GM12878 (cell line): Measurements from ENCODE around the gene KCNQ1. TPM values are rescaled to one million over a fixed set of nuclear protein-coding genes. Genes with fewer than 3 reads are reported as not detected.

Experiments
- ATAC-seq: fragments of 200-7000 bp; cut with Tn5 transposase; 3 replicates; pipeline ENCODE4 v1.9.1; 2020; ENCODE audit warnings: mild to moderate bottlenecking, moderate library complexity
- BruUV-seq: library from RNA; stranded (reverse); fragments of 400-500 nt; replicated peaks from 2 replicates; lab custom pipeline; 2021; lab: Mats Ljungman, UMichigan
- CTCF ChIA-PET: fragments of 300-600 bp; sonication (Branson Sonifier 250); formaldehyde crosslinking; extraction: SDS; loops from one replicate; lab custom pipeline; 2021; ENCODE audit warnings: inconsistent platforms; lab: Yijun Ruan, JAX
- POLR2A ChIA-PET: fragments of 350-600 bp; formaldehyde crosslinking; extraction: SDS; loops from one replicate; lab custom pipeline; 2021; ENCODE audit warnings: inconsistent platforms; lab: Charles Lee
- RAD21 ChIA-PET: fragments of 300-600 bp; sonication (Branson Sonifier 250); formaldehyde crosslinking; loops from one replicate; lab custom pipeline; 2023; ENCODE audit warnings: antibody characterized with exemption; ENCODE audit not compliant: unreplicated experiment; lab: Charles Lee
- SMC1A ChIA-PET: fragments of 300-600 bp; sonication (Branson Sonifier 250); formaldehyde crosslinking; loops from one replicate; lab custom pipeline; 2023; ENCODE audit not compliant: unreplicated experiment, uncharacterized antibody; lab: Charles Lee
- DNase-seq: peaks from one replicate; pipeline ENCODE4 v3.0.0-alpha.2; 2011; ENCODE audit warnings: low read depth, low spot score
- FAIRE-seq: peaks from 3 replicates; lab custom pipeline; 2011; peaks lifted over from hg19 to GRCh38; lab: Jason Lieb, UNC
- H2AFZ ChIP-seq: 2 replicates; pipeline ENCODE4 v1.6.0; 2011; ENCODE audit warnings: low read depth, low read length, control low read depth; ENCODE audit not compliant: control insufficient read depth
- H3K27ac ChIP-seq: 2 replicates; pipeline ENCODE4 v1.5.1; 2011; ENCODE audit warnings: control low read depth; ENCODE audit not compliant: control insufficient read depth, insufficient read depth
- H3K27me3 ChIP-seq, 2 experiments: replicated peaks in 1 of 2; 2 replicates each; pipeline versions ENCODE4 v1.6.0 to v1.6.1; 2011; ENCODE audit warnings: low read length in 1 of 2; ENCODE audit not compliant: control insufficient read depth in 2 of 2, insufficient read depth in 2 of 2
- H3K36me3 ChIP-seq, 2 experiments: 2 replicates each; pipeline ENCODE4 v1.5.1; 2011; ENCODE audit warnings: low read length in 1 of 2; ENCODE audit not compliant: control insufficient read depth in 2 of 2, insufficient read depth in 2 of 2
- H3K4me1 ChIP-seq: 2 replicates; pipeline ENCODE4 v1.6.1; 2011; ENCODE audit warnings: mild to moderate bottlenecking, low read length, moderate library complexity, mixed read lengths; ENCODE audit not compliant: control insufficient read depth, insufficient read depth
- H3K4me2 ChIP-seq: 2 replicates; pipeline ENCODE4 v1.6.0; 2011; ENCODE audit warnings: control low read depth; ENCODE audit not compliant: control insufficient read depth, insufficient read depth
- H3K4me3 ChIP-seq: fragments of 200-600 bp; sonication (generic); 2 replicates; pipeline ENCODE4 v1.5.1; 2016
- H3K79me2 ChIP-seq: 2 replicates; pipeline ENCODE4 v1.6.0; 2011; ENCODE audit warnings: low read length; ENCODE audit not compliant: control insufficient read depth, insufficient read depth
- H3K9ac ChIP-seq: 2 replicates; pipeline ENCODE4 v1.8.0; 2011; ENCODE audit warnings: low read length, control low read depth, mixed read lengths; ENCODE audit not compliant: control insufficient read depth, insufficient read depth
- H3K9me3 ChIP-seq: replicated peaks from 3 replicates; pipeline ENCODE4 v1.5.1; 2011; ENCODE audit warnings: mild to moderate bottlenecking, low read length; ENCODE audit not compliant: control insufficient read depth, insufficient read depth
- H4K20me1 ChIP-seq: 2 replicates; pipeline ENCODE4 v1.6.0; 2011; ENCODE audit not compliant: control insufficient read depth, insufficient read depth
- ELK1 ChIP-seq: IDR thresholded peaks from 2 replicates; pipeline ENCODE4 v1.6.1; 2012; ENCODE audit warnings: low read depth, low read length, improper control_type of control experiment
- HDAC6 ChIP-seq: fragments of 200-600 bp; sonication (generic); IDR thresholded peaks from one replicate; pipeline ENCODE4 v1.8.0; 2017; ENCODE audit warnings: antibody characterized with exemption; ENCODE audit not compliant: unreplicated experiment
- NBN ChIP-seq: fragments of 450-650 bp; IDR thresholded peaks from 2 replicates; pipeline ENCODE4 v1.6.1; 2016
- PAX8 ChIP-seq: fragments of 450-650 bp; IDR thresholded peaks from 2 replicates; pipeline ENCODE4 v1.6.1; 2017; ENCODE audit warnings: mild to moderate bottlenecking, moderate library complexity
- YBX1 ChIP-seq: fragments of 450-650 bp; IDR thresholded peaks from 2 replicates; pipeline ENCODE4 v1.6.1; 2016; ENCODE audit warnings: antibody characterized with exemption
- WGBS: methylation state at CpG from one replicate; pipeline ENCODE4 v1.1.6; 2016; ENCODE audit warnings: low lambda C conversion rate; ENCODE audit not compliant: insufficient replicate concordance, insufficient coverage; ENCODE audit errors: missing lambda C conversion rate; 5-methylcytosine and 5-hydroxymethylcytosine counted together
- in situ Hi-C: fragments of 300-500 bp; cut with MboI; formaldehyde crosslinking; loops from 9 replicates; pipeline ENCODE4 v1.14.3; 2018; ENCODE audit warnings: mixed read lengths
- intact Hi-C: fragments of 100-400 bp; cut with micrococcal nuclease; formaldehyde crosslinking; loops from one replicate; pipeline ENCODE4 v1.14.2; 2022; ENCODE audit not compliant: unreplicated experiment
- polyA plus RNA-seq, 11 experiments: library from polyadenylated mRNA; depleted of rRNA in 4 of 11; unstranded in 6 of 11; stranded (reverse) in 5 of 11; fragments of >200 nt; fragmentation: Nextera tagmentation in 4 of 11; fragmentation: Illumina TruSeq in 1 of 11; extraction: Ambion mirVana in 4 of 11; extraction: Trizol in 1 of 11; gene quantifications; 1 replicate in 1 of 11; 2 replicates in 10 of 11; pipeline versions ENCODE4 v1.2.1 to v1.2.3, GENCODE V29; 2011 to 2016; ENCODE audit warnings: inconsistent platforms in 2 of 11, missing spikeins in 2 of 11, low read depth in 1 of 11
- total RNA-seq, 4 experiments: library from RNA; depleted of rRNA in 3 of 4; stranded (reverse); fragments of >200 nt in 3 of 4; fragmentation: Illumina TruSeq in 1 of 4; extraction: Trizol in 1 of 4; gene quantifications; 2 replicates each; pipeline versions ENCODE4 v1.2.1 to v1.2.3, GENCODE V29; 2013 to 2021
- TF ChIP-seq, protein P1 (sequence below): fragments of 450-650 bp; IDR thresholded peaks from 2 replicates; pipeline ENCODE4 v1.6.1; 2017; ENCODE audit warnings: borderline replicate concordance
- TF ChIP-seq, protein P2 (sequence below): fragments of 450-650 bp; conservative IDR thresholded peaks from 2 replicates; pipeline ENCODE4 v1.6.1; 2017; ENCODE audit warnings: mild to moderate bottlenecking, moderate library complexity

The KCNQ1 gene
- total and polyA plus RNA-seq, 10 of the 15 experiments (the other 5 are each of a cell fraction or from before 2014, with no cell fraction given), result 0.03 to 0.15 (median 0.12) TPM; not detected in 7

GRCh38 chr11:2728128-2728662 is 283.4 kb downstream of the KCNQ1 start:
- no peaks in the 10 kb centered on the region for H3K79me2 ChIP-seq
- POLR2A ChIA-PET, result no interaction called here
- H3K4me2 ChIP-seq, result no peak overlapping the region
- no peaks in the 10 kb centered on the region for H3K4me1 ChIP-seq
- ATAC-seq, result no peak
- H3K36me3 ChIP-seq, result no peaks in the 10 kb centered on the region
- TF ChIP-seq YBX1 (no peak), PAX8 (no peak), ELK1 (no peak), NBN (no peak), HDAC6 (no peak)
- TF ChIP-seq, protein P1, sequence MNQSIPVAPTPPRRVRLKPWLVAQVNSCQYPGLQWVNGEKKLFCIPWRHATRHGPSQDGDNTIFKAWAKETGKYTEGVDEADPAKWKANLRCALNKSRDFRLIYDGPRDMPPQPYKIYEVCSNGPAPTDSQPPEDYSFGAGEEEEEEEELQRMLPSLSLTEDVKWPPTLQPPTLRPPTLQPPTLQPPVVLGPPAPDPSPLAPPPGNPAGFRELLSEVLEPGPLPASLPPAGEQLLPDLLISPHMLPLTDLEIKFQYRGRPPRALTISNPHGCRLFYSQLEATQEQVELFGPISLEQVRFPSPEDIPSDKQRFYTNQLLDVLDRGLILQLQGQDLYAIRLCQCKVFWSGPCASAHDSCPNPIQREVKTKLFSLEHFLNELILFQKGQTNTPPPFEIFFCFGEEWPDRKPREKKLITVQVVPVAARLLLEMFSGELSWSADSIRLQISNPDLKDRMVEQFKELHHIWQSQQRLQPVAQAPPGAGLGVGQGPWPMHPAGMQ, result no peak
- TF ChIP-seq, protein P2, sequence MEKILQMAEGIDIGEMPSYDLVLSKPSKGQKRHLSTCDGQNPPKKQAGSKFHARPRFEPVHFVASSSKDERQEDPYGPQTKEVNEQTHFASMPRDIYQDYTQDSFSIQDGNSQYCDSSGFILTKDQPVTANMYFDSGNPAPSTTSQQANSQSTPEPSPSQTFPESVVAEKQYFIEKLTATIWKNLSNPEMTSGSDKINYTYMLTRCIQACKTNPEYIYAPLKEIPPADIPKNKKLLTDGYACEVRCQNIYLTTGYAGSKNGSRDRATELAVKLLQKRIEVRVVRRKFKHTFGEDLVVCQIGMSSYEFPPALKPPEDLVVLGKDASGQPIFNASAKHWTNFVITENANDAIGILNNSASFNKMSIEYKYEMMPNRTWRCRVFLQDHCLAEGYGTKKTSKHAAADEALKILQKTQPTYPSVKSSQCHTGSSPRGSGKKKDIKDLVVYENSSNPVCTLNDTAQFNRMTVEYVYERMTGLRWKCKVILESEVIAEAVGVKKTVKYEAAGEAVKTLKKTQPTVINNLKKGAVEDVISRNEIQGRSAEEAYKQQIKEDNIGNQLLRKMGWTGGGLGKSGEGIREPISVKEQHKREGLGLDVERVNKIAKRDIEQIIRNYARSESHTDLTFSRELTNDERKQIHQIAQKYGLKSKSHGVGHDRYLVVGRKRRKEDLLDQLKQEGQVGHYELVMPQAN, result no peak
- H3K9me3 ChIP-seq, result no peaks in the 10 kb centered on the region
- BruUV-seq, result no TSS peak
- H2AFZ ChIP-seq, result no peak overlapping the region
- no peak for FAIRE-seq
- DNase-seq, result no peak
- no peaks in the 10 kb centered on the region; a peak in 2 of 4 replicates for H3K27me3 ChIP-seq
- no peak overlapping the region for H3K27ac ChIP-seq
- H4K20me1 ChIP-seq, result no peaks in the 10 kb centered on the region
- 28% methylated on average over 17 of the region's 17 CpGs for WGBS
- no peak overlapping the region for H3K4me3 ChIP-seq
- in situ Hi-C loops (no loop called here), intact Hi-C loops (no loop called here)
- no peak overlapping the region for H3K9ac ChIP-seq
- RAD21 ChIA-PET, result no interaction called here
- SMC1A ChIA-PET, result no interaction called here
- CTCF ChIA-PET, result no interaction called here
